ENCODE measurements around the gene COA5. TPM values are rescaled to one million over a fixed set of nuclear protein-coding genes. Genes with fewer than 3 reads are reported as not detected.

COA5 gene
- total RNA-seq, 2 experiments from 2014 or later = 26.7 to 28.5 TPM

DNA sequence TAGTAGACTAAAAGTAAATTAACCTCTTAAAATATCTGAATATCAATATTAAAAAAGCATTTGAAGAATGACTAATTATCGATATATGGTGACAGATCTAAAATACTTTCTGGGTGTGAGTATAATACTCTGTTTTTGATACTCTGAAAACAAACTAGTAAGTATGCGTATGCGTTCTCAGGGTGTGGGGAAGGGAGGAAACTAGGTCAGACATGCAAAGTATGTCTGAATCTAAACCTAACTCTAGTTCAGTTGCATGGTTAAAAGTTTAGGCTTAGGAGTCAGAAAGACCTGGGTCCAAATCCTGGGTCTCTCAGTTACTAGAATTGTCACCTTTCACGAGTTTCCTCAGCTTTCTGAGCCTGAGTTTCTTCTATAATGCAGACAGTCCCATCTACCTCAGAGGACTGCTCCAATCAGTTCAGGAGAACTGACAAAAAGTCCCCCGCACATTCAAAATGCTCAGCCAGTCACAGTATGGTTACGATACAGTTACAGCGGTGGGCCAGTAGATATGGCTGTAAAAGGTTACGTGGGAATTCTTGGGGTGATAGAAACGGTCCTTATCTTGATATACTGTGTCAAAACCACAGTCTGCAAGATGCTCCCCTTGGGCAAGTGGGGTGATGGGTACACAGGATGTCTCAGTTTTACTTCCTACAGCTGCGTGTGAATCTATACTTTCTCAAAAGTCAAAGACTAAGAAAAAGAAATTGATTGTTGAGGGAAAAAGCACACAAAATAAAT lies 29.3 kb upstream of the COA5 start:
- Mint-ChIP-seq H3K36me3 (peaks cover 33% of the 10 kb centered on the region), H3K27me3 (no peaks in the 10 kb centered on the region), H3K4me3 (peak overlapping the region; percentile 55), H3K27ac (peak overlapping the region; percentile 91), H3K4me1 (ENCODE audit: low read depth) (peaks cover 31% of the 10 kb centered on the region), H3K9me3 (no peaks in the 10 kb centered on the region)
- intact Hi-C loops (cut with micrococcal nuclease) = loop anchor here (10.0 kb wide), 1 partner anchor 297 kb away; the partner anchor contains the start of gene CRACDL
- POLR2A ChIA-PET = interaction anchor here (0.5 to 1.6 kb wide), 2 partner anchors 12 to 28 kb away, joined by 3 read pairs; no protein-coding TSS in a partner anchor
- CTCF ChIA-PET = interaction anchor here (1.1 to 3.0 kb wide), 2 partner anchors 12 to 199 kb away, joined by 3 to 10 read pairs; no protein-coding TSS in a partner anchor
- DNase-seq = peak; percentile 76

GRCh38 chr2:98634406-98635092 lies 26.2 kb upstream of the COA5 start:
- intact Hi-C loops (cut with micrococcal nuclease) = loop anchor here (10.0 kb wide), 1 partner anchor 300 kb away; the partner anchor contains the start of gene CRACDL
- no peak overlapping the region for H3K4me3 Mint-ChIP-seq
- CTCF ChIA-PET = interaction anchor here (0.6 to 4.9 kb wide), 14 partner anchors 8 to 432 kb away, joined by 3 to 22 read pairs (median 4); partner anchors contain the start of genes COA5 and UNC50

GRCh38 chr2:98632351-98632750 lies 24.0 kb upstream of the COA5 start:
- no peak for DNase-seq
- POLR2A ChIA-PET = no interaction called here
- H3K9me3 Mint-ChIP-seq = no peaks in the 10 kb centered on the region
- CTCF ChIA-PET = interaction anchor here (0.9 to 4.9 kb wide), 2 partner anchors 17 to 63 kb away, joined by 3 to 22 read pairs; no protein-coding TSS in a partner anchor
- no peaks in the 10 kb centered on the region for H3K27me3 Mint-ChIP-seq
- H3K4me1 Mint-ChIP-seq (ENCODE audit: low read depth) = peaks cover 25% of the 10 kb centered on the region
- intact Hi-C loops (cut with micrococcal nuclease) = loop anchor here (10.0 kb wide), 1 partner anchor 302 kb away; the partner anchor contains the start of gene CRACDL
- peaks cover 21% of the 10 kb centered on the region for H3K36me3 Mint-ChIP-seq
- H3K27ac Mint-ChIP-seq = no peak overlapping the region
- H3K4me3 Mint-ChIP-seq = no peak overlapping the region

More at GRCh38 chr2:98634406-98635092, 26.2 kb upstream of the COA5 start:
- Mint-ChIP-seq H3K36me3 (peaks cover 29% of the 10 kb centered on the region), H3K27me3 (no peaks in the 10 kb centered on the region), H3K27ac (peak overlapping the region; percentile 72), H3K9me3 (no peaks in the 10 kb centered on the region), H3K4me1 (ENCODE audit: low read depth) (peaks cover 35% of the 10 kb centered on the region)
- POLR2A ChIA-PET = interaction anchor here (1.0 kb wide), 1 partner anchor 80 kb away, joined by 4 read pairs; no protein-coding TSS in a partner anchor
- peak; percentile 70 for DNase-seq

- CTCF ChIA-PET = interaction anchor here (1.5 kb wide), 1 partner anchor 11 kb away, joined by 6 read pairs; no protein-coding TSS in a partner anchor
Measured at GRCh38 chr2:98623657-98624056, 15.3 kb upstream of the COA5 start.

DNA sequence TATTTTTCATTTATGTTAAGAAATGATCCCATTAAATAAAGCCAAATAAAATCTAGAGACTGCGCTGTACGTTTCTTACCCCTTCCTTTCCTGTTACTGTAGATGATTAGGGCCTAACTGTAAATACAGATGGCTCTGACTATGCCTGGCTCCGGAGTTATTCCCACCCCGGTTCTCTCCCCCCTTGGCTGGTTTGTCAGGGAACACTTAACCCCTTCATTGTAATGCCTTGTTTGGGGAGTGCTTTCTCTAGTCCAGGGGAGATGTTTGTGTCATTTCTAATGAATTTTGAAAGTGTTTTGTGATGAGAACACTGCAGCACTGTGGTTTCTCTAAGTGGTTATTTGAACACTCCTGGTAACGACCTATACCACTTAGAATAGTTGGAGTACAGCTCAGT lies 8.8 kb upstream of the COA5 start:
- Mint-ChIP-seq H3K4me3 (no peak overlapping the region), H3K4me1 (ENCODE audit: low read depth) (peaks cover 26% of the 10 kb centered on the region), H3K9me3 (no peaks in the 10 kb centered on the region), H3K27ac (peak overlapping the region; percentile 39), H3K27me3 (no peaks in the 10 kb centered on the region), H3K36me3 (peaks cover 37% of the 10 kb centered on the region)
- DNase-seq = no peak
- intact Hi-C loops (cut with micrococcal nuclease) = no loop called here
- POLR2A ChIA-PET = no interaction called here
- CTCF ChIA-PET = interaction anchor here (0.6 to 1.2 kb wide), 2 partner anchors 32 to 1329 kb away, joined by 3 to 4 read pairs; no protein-coding TSS in a partner anchor

More at GRCh38 chr2:98623657-98624056, 15.3 kb upstream of the COA5 start:
- Mint-ChIP-seq H3K27ac (peak overlapping the region; percentile 55), H3K4me1 (ENCODE audit: low read depth) (peaks cover 28% of the 10 kb centered on the region), H3K27me3 (no peaks in the 10 kb centered on the region), H3K4me3 (no peak overlapping the region), H3K36me3 (peaks cover 12% of the 10 kb centered on the region), H3K9me3 (no peaks in the 10 kb centered on the region)
- POLR2A ChIA-PET = interaction anchor here (0.6 kb wide), 1 partner anchor 22 kb away, joined by 3 read pairs; no protein-coding TSS in a partner anchor
- DNase-seq = no peak
- intact Hi-C loops (cut with micrococcal nuclease) = no loop called here

DNA sequence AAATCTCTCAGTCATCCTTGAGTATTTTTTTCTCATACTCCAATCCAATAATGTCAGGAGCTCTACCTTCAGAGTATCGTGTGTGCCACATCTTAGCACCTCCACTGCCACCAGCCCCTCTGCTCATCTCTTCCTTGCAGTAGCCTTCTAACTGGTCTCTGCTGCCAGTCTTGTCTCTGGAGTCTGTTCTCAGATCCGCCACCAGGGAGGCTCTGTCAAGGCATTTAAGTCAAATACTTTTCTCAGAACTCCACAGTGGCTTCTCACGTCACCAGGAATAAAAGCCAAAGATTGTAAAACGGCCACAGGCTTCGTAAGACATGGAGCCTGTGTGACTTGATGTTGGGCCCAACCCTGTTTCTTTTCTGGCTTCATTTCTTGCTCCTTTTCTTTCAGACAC lies 7.2 kb upstream of the COA5 start:
- POLR2A ChIA-PET = no interaction called here
- CTCF ChIA-PET = interaction anchor here (1.4 kb wide), 1 partner anchor 11 kb away, joined by 3 read pairs; no protein-coding TSS in a partner anchor
- peak overlapping the region; percentile 41 for H3K27ac Mint-ChIP-seq
- peaks cover 48% of the 10 kb centered on the region for H3K36me3 Mint-ChIP-seq
- no peak for DNase-seq
- intact Hi-C loops (cut with micrococcal nuclease) = no loop called here
- peaks cover 33% of the 10 kb centered on the region for H3K4me1 Mint-ChIP-seq (ENCODE audit: low read depth)
- no peaks in the 10 kb centered on the region for H3K9me3 Mint-ChIP-seq
- H3K27me3 Mint-ChIP-seq = no peaks in the 10 kb centered on the region
- H3K4me3 Mint-ChIP-seq = no peak overlapping the region

DNA sequence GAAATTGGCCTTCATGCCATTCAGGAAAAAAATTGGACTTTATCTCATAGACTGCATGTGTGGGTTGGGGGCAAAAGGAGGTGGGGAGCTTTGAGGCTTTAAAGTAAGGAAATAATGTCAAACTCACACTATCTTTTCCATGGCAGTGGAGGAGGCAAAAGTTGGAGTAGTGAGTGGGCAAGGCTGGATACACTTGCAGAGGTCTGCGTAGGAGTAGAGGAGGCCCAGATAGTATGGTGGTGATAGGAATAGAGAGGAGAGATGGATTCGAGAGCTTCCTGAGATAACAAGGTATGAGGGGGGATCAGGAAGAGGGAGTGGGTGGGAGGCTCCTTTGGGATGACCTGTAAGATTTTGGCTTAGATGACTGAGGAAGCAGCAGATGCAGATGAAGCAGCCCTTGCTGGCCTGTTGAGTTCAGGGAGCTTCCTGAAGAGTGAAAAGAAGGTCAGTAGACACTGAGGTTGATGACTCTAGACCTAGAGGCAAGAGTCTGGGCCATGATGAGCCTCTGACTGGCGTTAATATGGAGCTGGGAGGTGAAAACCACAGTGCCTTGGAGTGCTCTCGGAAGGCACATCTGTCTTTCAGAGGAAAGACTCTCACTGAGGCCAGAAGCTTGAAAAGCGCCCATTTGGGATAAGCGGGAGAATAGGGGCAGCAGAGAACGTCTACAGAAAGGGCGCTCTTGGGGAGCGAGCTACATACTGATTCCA lies 5.9 kb upstream of the COA5 start:
- ChIA-PET POLR2A (no interaction called here), CTCF (interaction anchor here (1.4 kb wide), 1 partner anchor 9 kb away, joined by 3 read pairs; no protein-coding TSS in a partner anchor)
- Mint-ChIP-seq H3K27ac (peak overlapping the region; percentile 11), H3K36me3 (peaks cover 52% of the 10 kb centered on the region), H3K4me1 (ENCODE audit: low read depth) (peaks cover 35% of the 10 kb centered on the region), H3K9me3 (no peaks in the 10 kb centered on the region), H3K4me3 (no peak overlapping the region), H3K27me3 (no peaks in the 10 kb centered on the region)
- DNase-seq = no peak
- intact Hi-C loops (cut with micrococcal nuclease) = no loop called here

DNA sequence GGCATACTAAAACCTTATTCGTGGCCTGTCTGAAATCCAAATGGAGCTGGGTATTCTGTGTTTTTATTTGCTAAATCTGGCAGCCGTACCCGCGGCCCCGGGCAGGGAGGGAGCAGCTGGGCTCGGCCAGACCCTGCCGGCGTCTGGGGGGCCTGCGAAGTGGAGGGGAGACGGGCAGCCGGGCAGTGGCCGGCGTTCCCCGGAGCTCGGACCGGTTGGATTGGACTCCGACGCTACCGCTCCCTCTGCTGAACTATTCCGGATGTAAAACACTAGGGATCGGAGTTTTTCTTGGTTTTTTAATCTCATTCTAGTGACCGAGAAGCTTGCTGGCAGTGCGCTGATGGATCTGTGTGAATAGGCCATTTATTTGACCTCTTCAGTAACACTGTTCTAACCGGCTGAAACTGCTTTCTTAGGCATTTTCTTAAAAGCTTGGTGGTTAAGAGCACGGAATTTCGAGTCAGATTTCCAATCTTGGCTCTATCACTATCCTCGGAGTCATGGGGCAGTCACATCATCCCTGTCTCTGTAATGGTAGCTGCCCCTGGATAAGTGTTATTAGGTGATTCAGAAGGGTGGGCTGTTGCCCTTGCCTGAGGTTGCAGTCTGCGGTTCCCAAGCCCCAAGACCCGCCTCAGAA lies 771 bp upstream of the COA5 start:
- Mint-ChIP-seq H3K27me3 (no peaks in the 10 kb centered on the region), H3K4me1 (ENCODE audit: low read depth) (peaks cover 63% of the 10 kb centered on the region), H3K4me3 (peak overlapping the region; percentile 92), H3K9me3 (no peaks in the 10 kb centered on the region), H3K36me3 (peaks cover 32% of the 10 kb centered on the region), H3K27ac (peak overlapping the region; percentile 82)
- DNase-seq = peak; percentile 18
- POLR2A ChIA-PET = interaction anchor here (0.7 to 0.9 kb wide), 3 partner anchors 28 to 123 kb away, joined by 3 to 4 read pairs (median 3); partner anchors contain the start of gene MGAT4A
- CTCF ChIA-PET = interaction anchor here (0.6 to 1.6 kb wide), 5 partner anchors 26 to 225 kb away, joined by 3 to 6 read pairs (median 3); no protein-coding TSS in a partner anchor
- intact Hi-C loops (cut with micrococcal nuclease) = loop anchor here (1.0 to 2.0 kb wide), 2 partner anchors 122 to 727 kb away; partner anchors contain the start of genes MGAT4A and TXNDC9

DNA sequence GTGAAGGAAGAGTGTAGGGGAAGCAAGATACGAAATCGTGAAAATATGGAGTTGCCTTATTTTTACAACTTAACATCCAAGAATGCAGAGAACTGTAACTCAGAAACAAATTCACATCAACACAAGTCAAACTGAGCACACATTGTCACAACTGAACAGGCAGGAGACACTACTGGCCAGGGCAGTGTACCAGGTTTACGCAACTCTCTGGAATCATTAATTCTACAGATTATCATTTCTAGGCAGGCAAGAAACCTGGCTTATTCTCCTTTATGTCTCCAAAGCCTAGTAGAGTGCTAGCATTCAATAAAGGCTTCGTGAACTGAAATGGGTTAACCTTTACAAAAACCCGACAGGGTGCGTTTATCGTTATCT lies 584 bp downstream of the COA5 start:
- peaks cover 24% of the 10 kb centered on the region for H3K36me3 Mint-ChIP-seq
- H3K27ac Mint-ChIP-seq = peak overlapping the region; percentile 82
- intact Hi-C loops (cut with micrococcal nuclease) = loop anchor here (1.0 to 2.0 kb wide), 2 partner anchors 123 to 729 kb away; partner anchors contain the start of genes MGAT4A and TXNDC9
- no peak for DNase-seq
- peak overlapping the region; percentile 92 for H3K4me3 Mint-ChIP-seq
- no peaks in the 10 kb centered on the region for H3K9me3 Mint-ChIP-seq
- H3K4me1 Mint-ChIP-seq (ENCODE audit: low read depth) = peaks cover 61% of the 10 kb centered on the region
- H3K27me3 Mint-ChIP-seq = no peaks in the 10 kb centered on the region
- ChIA-PET CTCF (interaction anchor here (1.3 to 2.1 kb wide), 3 partner anchors 39 to 119 kb away, joined by 3 to 6 read pairs (median 5); no protein-coding TSS in a partner anchor), POLR2A (no interaction called here)

DNA sequence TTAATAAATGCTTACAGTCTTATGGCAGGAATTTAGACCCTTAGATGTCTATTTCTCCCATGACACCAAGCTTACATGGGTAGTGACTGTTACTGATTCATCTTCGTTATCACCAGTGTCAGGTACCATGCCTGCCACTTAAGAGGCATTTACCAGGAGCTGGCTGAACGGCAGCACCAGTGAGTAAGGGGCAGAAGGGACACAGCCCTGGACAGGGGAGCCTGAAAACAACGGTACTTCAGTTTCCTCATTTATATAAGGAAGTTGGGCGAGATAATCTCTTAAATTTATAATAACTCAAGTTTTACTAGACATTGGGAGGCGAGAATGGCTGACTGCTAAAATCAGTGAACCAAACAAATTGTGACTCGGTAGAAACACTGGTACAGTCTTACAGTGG lies 1.2 kb downstream of the COA5 start:
- no peak for DNase-seq
- ChIA-PET CTCF (interaction anchor here (1.1 to 2.1 kb wide), 4 partner anchors 34 to 119 kb away, joined by 3 to 6 read pairs (median 4); no protein-coding TSS in a partner anchor), POLR2A (no interaction called here)
- Mint-ChIP-seq H3K27me3 (no peaks in the 10 kb centered on the region), H3K27ac (peak overlapping the region; percentile 35), H3K36me3 (peaks cover 24% of the 10 kb centered on the region), H3K4me1 (ENCODE audit: low read depth) (peaks cover 61% of the 10 kb centered on the region), H3K4me3 (peak overlapping the region; percentile 92), H3K9me3 (no peaks in the 10 kb centered on the region)
- intact Hi-C loops (cut with micrococcal nuclease) = no loop called here

- CTCF ChIA-PET = interaction anchor here (0.8 to 2.1 kb wide), 5 partner anchors 34 to 230 kb away, joined by 3 to 6 read pairs (median 3); no protein-coding TSS in a partner anchor
- H3K36me3 Mint-ChIP-seq = peaks cover 22% of the 10 kb centered on the region
- no peak for DNase-seq
Measured at GRCh38 chr2:98606431-98606830, 1.9 kb downstream of the COA5 start.

More at GRCh38 chr2:98606431-98606830, 1.9 kb downstream of the COA5 start:
- Mint-ChIP-seq H3K4me1 (ENCODE audit: low read depth) (peaks cover 59% of the 10 kb centered on the region), H3K27me3 (no peaks in the 10 kb centered on the region), H3K4me3 (no peak overlapping the region), H3K27ac (peak overlapping the region; percentile 35), H3K9me3 (no peaks in the 10 kb centered on the region)
- POLR2A ChIA-PET = no interaction called here
- intact Hi-C loops (cut with micrococcal nuclease) = no loop called here
